Panc1 (cell line): ENCODE data around the gene UMAD1.

Source experiments
- SIN3A ChIP-seq: IDR thresholded peaks from 2 replicates; pipeline ENCODE4 v1.6.1; 2012; ENCODE audit warnings: low read depth, mild to moderate bottlenecking, low read length, moderate library complexity, borderline replicate concordance; ENCODE audit not compliant: insufficient read depth
- TF ChIP-seq, protein P1 (sequence below): fragments of 450-650 bp; IDR thresholded peaks from 2 replicates; pipeline ENCODE4 v1.5.1; 2017; ENCODE audit warnings: mild to moderate bottlenecking

DNA sequence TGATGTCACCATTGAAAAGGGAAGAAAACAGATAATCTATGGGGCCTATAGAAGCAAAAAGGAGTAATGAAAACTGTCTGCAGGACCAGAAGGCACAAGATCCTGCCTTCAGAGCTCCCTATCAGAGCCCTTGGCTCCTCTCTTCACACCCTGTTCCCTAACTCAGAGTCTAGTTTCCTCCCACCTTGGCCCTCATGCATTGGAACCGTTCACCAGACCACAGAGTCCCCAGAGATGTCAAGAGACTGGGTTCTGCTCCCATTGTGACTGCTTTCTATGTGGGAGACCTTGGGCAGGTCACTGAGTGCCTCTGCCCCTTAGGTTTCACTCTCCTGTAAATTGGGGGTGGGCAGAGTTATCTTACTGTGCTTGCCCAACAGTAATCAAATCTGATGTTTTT, 158.0 kb downstream of the UMAD1 start:
- TF ChIP-seq, protein P1, sequence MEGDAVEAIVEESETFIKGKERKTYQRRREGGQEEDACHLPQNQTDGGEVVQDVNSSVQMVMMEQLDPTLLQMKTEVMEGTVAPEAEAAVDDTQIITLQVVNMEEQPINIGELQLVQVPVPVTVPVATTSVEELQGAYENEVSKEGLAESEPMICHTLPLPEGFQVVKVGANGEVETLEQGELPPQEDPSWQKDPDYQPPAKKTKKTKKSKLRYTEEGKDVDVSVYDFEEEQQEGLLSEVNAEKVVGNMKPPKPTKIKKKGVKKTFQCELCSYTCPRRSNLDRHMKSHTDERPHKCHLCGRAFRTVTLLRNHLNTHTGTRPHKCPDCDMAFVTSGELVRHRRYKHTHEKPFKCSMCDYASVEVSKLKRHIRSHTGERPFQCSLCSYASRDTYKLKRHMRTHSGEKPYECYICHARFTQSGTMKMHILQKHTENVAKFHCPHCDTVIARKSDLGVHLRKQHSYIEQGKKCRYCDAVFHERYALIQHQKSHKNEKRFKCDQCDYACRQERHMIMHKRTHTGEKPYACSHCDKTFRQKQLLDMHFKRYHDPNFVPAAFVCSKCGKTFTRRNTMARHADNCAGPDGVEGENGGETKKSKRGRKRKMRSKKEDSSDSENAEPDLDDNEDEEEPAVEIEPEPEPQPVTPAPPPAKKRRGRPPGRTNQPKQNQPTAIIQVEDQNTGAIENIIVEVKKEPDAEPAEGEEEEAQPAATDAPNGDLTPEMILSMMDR: no peak
- TF ChIP-seq SIN3A: no peak
